Raji (cell line): ENCODE results near the gene HBS1L.

Experiments used
- POLR2A ChIP-seq: IDR thresholded peaks from 2 replicates; pipeline ENCODE4 v1.6.1; 2011; ENCODE audit warnings: low read depth, low read length, control low read depth; ENCODE audit not compliant: insufficient read depth

HBS1L gene

GRCh38 chr6:135086414-135086764 is 31.8 kb upstream of the HBS1L start:
- TF ChIP-seq POLR2A: no peak

GRCh38 chr6:135085700-135086413 is 31.2 kb upstream of the HBS1L start:
- TF ChIP-seq POLR2A: no peak

- no peak for TF ChIP-seq POLR2A
Measured at GRCh38 chr6:135084916-135085269, 30.3 kb upstream of the HBS1L start.

- TF ChIP-seq POLR2A: no peak
Measured at GRCh38 chr6:135084001-135084915, 29.6 kb upstream of the HBS1L start.

GRCh38 chr6:135081966-135082365 is 27.3 kb upstream of the HBS1L start:
- TF ChIP-seq POLR2A: no peak

- TF ChIP-seq POLR2A: no peak
Measured at GRCh38 chr6:135075018-135075417, 20.4 kb upstream of the HBS1L start.

GRCh38 chr6:135073756-135074393 is 19.3 kb upstream of the HBS1L start:
- no peak for TF ChIP-seq POLR2A

GRCh38 chr6:135073217-135073616 is 18.6 kb upstream of the HBS1L start:
- TF ChIP-seq POLR2A: no peak

- no peak for TF ChIP-seq POLR2A
Measured at GRCh38 chr6:135072753-135073152, 18.1 kb upstream of the HBS1L start.

- TF ChIP-seq POLR2A: no peak
Measured at GRCh38 chr6:135071541-135071940, 16.9 kb upstream of the HBS1L start.

- TF ChIP-seq POLR2A: no peak
Measured at GRCh38 chr6:135067911-135068310, 13.3 kb upstream of the HBS1L start.

- no peak for TF ChIP-seq POLR2A
Measured at GRCh38 chr6:135066806-135067205, 12.2 kb upstream of the HBS1L start.

- no peak for TF ChIP-seq POLR2A
Measured at GRCh38 chr6:135066397-135066796, 11.8 kb upstream of the HBS1L start.

- no peak for TF ChIP-seq POLR2A
Measured at GRCh38 chr6:135064586-135064985, 10.0 kb upstream of the HBS1L start.

- TF ChIP-seq POLR2A: no peak
Measured at GRCh38 chr6:135063926-135064325, 9.3 kb upstream of the HBS1L start.

- no peak for TF ChIP-seq POLR2A
Measured at GRCh38 chr6:135062735-135063134, 8.1 kb upstream of the HBS1L start.
